ENCODE results near the gene BNC1. TPM values are rescaled to one million over a fixed set of nuclear protein-coding genes. Genes with fewer than 3 reads are reported as not detected.
A peak's percentile ranks its signal among the peaks of the same experiment; 100 is the strongest.

Gene BNC1
- total and polyA plus RNA-seq, 2 donors (not counting 1 experiment from before 2014, with no cell fraction given): 5.7 to 14.2 TPM

DNA sequence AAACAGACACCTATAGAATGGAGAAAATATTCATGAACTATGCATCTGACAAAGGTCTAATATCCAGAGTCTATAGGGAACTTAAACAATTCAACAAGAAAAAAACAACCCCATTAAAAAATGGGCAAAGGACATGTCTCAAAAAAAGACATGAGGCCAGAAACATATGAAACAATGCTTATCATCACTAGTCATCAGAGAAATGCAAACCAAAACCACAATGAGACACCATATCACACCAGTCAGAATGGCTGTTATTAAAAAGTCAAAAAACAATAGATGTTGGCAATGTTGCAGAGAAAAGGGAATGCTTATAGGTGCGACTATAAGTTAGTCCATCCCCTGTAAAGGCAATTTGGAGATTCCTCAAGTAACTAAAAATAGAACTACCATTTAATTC lies 65.4 kb downstream of the BNC1 start:
- Histone ChIP-seq H4K20me1 (ENCODE audit: control insufficient read depth, extremely low read depth, insufficient read depth, low read length) (no peaks in the 10 kb centered on the region), H3K27me3 (ENCODE audit: control insufficient read depth, insufficient read depth, low read length) (no peaks in the 10 kb centered on the region), H2AFZ (ENCODE audit: low read length) (no peak overlapping the region), H3K4me3 (replicated peaks in 1 of 4; ENCODE audit: control extremely low read depth in 1 of 4, insufficient read depth in 1 of 4, low read depth in 3 of 4, low read length in 4 of 4) (no peak overlapping the region), H3K4me2 (ENCODE audit: extremely low read depth, insufficient read depth, low read length) (no peak overlapping the region), H3K27ac (ENCODE audit: insufficient read depth, low read length) (no peak overlapping the region), H3K9me3 (ENCODE audit: control insufficient read depth, insufficient read depth, low read depth, low read length) (no peaks in the 10 kb centered on the region), H3K79me2 (ENCODE audit: control insufficient read depth, insufficient read depth, low read length) (no peaks in the 10 kb centered on the region), H3K36me3 (ENCODE audit: control insufficient read depth, insufficient read depth, low read length) (no peaks in the 10 kb centered on the region), H3K4me1 (ENCODE audit: control insufficient read depth, extremely low read depth, insufficient read depth, low read length) (no peaks in the 10 kb centered on the region), H3K9ac (ENCODE audit: insufficient read depth, low read length) (no peak overlapping the region)
- TF ChIP-seq, protein P1, sequence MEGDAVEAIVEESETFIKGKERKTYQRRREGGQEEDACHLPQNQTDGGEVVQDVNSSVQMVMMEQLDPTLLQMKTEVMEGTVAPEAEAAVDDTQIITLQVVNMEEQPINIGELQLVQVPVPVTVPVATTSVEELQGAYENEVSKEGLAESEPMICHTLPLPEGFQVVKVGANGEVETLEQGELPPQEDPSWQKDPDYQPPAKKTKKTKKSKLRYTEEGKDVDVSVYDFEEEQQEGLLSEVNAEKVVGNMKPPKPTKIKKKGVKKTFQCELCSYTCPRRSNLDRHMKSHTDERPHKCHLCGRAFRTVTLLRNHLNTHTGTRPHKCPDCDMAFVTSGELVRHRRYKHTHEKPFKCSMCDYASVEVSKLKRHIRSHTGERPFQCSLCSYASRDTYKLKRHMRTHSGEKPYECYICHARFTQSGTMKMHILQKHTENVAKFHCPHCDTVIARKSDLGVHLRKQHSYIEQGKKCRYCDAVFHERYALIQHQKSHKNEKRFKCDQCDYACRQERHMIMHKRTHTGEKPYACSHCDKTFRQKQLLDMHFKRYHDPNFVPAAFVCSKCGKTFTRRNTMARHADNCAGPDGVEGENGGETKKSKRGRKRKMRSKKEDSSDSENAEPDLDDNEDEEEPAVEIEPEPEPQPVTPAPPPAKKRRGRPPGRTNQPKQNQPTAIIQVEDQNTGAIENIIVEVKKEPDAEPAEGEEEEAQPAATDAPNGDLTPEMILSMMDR (conservative IDR thresholded peaks at IDR 0.05 in 1 of 2, IDR thresholded peaks at IDR 0.05 in 1 of 2; ENCODE audit: low read depth in 1 of 2, low read length in 2 of 2): no peak
- TF ChIP-seq EZH2 (IDR thresholded peaks at IDR 0.05; ENCODE audit: low read length, missing control alignments): no peak
- peak in 1 of 2 donors; percentile 12 for DNase-seq (ENCODE audit: low read depth in 2 of 2)

DNA sequence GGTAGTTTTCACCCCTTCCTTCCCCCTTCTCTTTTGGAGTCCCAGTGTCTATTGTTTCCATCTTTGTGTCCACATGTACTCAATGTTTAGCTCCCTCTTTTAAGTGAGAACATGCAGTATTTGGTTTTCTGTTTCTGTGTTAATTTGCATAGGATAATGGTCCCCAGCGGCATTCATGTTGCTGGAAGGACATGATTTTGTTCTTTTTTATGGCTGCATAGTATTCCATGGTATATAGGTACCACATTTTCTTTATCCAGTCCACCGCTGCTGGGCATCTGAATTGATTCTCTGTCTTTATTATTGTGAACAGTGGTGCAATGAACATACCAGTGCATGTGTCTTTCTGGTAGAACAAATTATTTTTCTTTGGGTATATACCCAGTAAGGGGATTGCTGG lies 69.2 kb downstream of the BNC1 start:
- H3K79me2 ChIP-seq (ENCODE audit: control insufficient read depth, insufficient read depth, low read length): no peaks in the 10 kb centered on the region
- TF ChIP-seq, protein P1 (conservative IDR thresholded peaks at IDR 0.05 in 1 of 2, IDR thresholded peaks at IDR 0.05 in 1 of 2; ENCODE audit: low read depth in 1 of 2, low read length in 2 of 2): no peak
- no peak for TF ChIP-seq EZH2 (IDR thresholded peaks at IDR 0.05; ENCODE audit: low read length, missing control alignments)
- no peak overlapping the region for H3K9ac ChIP-seq (ENCODE audit: insufficient read depth, low read length)
- H3K4me3 ChIP-seq (replicated peaks in 1 of 4; ENCODE audit: control extremely low read depth in 1 of 4, insufficient read depth in 1 of 4, low read depth in 3 of 4, low read length in 4 of 4): no peak overlapping the region
- no peak overlapping the region for H3K27ac ChIP-seq (ENCODE audit: insufficient read depth, low read length)
- no peak for DNase-seq (ENCODE audit: low read depth in 2 of 2)
- no peaks in the 10 kb centered on the region for H4K20me1 ChIP-seq (ENCODE audit: control insufficient read depth, extremely low read depth, insufficient read depth, low read length)
- H3K4me2 ChIP-seq (ENCODE audit: extremely low read depth, insufficient read depth, low read length): no peak overlapping the region
- no peaks in the 10 kb centered on the region for H3K4me1 ChIP-seq (ENCODE audit: control insufficient read depth, extremely low read depth, insufficient read depth, low read length)
- no peaks in the 10 kb centered on the region for H3K27me3 ChIP-seq (ENCODE audit: control insufficient read depth, insufficient read depth, low read length)
- no peak overlapping the region for H2AFZ ChIP-seq (ENCODE audit: low read length)
- H3K9me3 ChIP-seq (ENCODE audit: control insufficient read depth, insufficient read depth, low read depth, low read length): no peaks in the 10 kb centered on the region
- no peaks in the 10 kb centered on the region for H3K36me3 ChIP-seq (ENCODE audit: control insufficient read depth, insufficient read depth, low read length)

DNA sequence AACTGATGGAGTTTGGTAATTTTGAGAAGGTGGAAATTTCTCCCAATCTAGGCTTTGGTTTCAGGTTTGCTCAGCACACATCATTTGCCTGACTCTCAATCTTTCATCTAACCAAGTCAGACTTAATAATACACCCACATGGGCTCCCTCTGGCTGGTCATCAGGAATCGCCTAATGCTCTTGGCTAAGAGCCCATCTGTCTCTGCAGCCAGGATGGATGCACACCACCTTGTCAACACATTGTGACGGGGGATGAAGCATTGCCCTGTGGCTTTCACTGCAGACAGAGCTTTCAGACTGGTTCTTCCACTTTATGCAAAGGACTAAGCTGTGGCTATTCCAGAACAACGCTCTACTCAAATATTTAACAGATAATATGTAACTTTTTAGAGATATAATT lies 73.8 kb downstream of the BNC1 start:
- TF ChIP-seq, protein P1 (conservative IDR thresholded peaks at IDR 0.05 in 1 of 2, IDR thresholded peaks at IDR 0.05 in 1 of 2; ENCODE audit: low read depth in 1 of 2, low read length in 2 of 2): no peak
- TF ChIP-seq EZH2 (IDR thresholded peaks at IDR 0.05; ENCODE audit: low read length, missing control alignments): no peak
- Histone ChIP-seq H3K4me1 (ENCODE audit: control insufficient read depth, extremely low read depth, insufficient read depth, low read length) (no peaks in the 10 kb centered on the region), H3K9me3 (ENCODE audit: control insufficient read depth, insufficient read depth, low read depth, low read length) (no peaks in the 10 kb centered on the region), H3K27ac (ENCODE audit: insufficient read depth, low read length) (no peak overlapping the region), H3K4me3 (replicated peaks in 1 of 4; ENCODE audit: control extremely low read depth in 1 of 4, insufficient read depth in 1 of 4, low read depth in 3 of 4, low read length in 4 of 4) (no peak overlapping the region), H3K4me2 (ENCODE audit: extremely low read depth, insufficient read depth, low read length) (no peak overlapping the region), H3K9ac (ENCODE audit: insufficient read depth, low read length) (no peak overlapping the region), H4K20me1 (ENCODE audit: control insufficient read depth, extremely low read depth, insufficient read depth, low read length) (no peaks in the 10 kb centered on the region), H3K36me3 (ENCODE audit: control insufficient read depth, insufficient read depth, low read length) (no peaks in the 10 kb centered on the region), H3K79me2 (ENCODE audit: control insufficient read depth, insufficient read depth, low read length) (peaks cover 14% of the 10 kb centered on the region), H2AFZ (ENCODE audit: low read length) (no peak overlapping the region), H3K27me3 (ENCODE audit: control insufficient read depth, insufficient read depth, low read length) (no peaks in the 10 kb centered on the region)
- DNase-seq (ENCODE audit: low read depth in 2 of 2): peak in 1 of 2 donors; percentile 72
